ENCODE data around the gene PPFIA4.

- no peak for TF ChIP-seq CTCF (IDR thresholded peaks at IDR 0.05 in 8 of 11, conservative IDR thresholded peaks at IDR 0.05 in 3 of 11)
- TF ChIP-seq POLR2A (IDR thresholded peaks at IDR 0.05), result no peak
- no peak for TF ChIP-seq POLR2AphosphoS5 (IDR thresholded peaks at IDR 0.05)
These were observed 17.7 kb downstream of the PPFIA4 start for GRCh38 chr1:203043830-203044545.

Measured in spleen (tissue), 7 donors.